Measurements from ENCODE around the gene IQSEC1.

Gene IQSEC1

GRCh38 chr3:13034109-13034800, 39.0 kb downstream of the IQSEC1 start:
- in situ Hi-C loops (cut with HindIII; ENCODE audit: low sequenced_read_pairs) = no loop called here

DNA sequence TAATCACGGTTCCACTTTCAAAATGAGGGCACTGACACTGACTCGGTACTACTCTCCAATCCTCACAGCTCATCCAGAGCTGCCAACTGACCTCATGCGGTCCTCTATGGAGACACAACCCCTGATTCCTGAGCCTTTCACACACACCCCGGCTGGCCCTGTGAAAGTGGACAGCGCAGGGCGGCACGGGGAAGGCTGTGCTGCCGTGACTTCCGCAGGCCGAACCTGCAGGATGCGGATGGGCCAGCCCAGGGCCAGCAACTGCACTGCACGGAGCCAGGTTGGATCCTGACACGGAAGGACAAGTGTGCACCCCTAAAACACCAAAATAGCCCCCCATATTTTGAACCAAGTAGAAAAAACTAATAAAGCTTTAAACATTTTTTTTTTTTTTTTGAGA, 41.0 kb downstream of the IQSEC1 start:
- in situ Hi-C loops (cut with HindIII; ENCODE audit: low sequenced_read_pairs) = no loop called here

DNA sequence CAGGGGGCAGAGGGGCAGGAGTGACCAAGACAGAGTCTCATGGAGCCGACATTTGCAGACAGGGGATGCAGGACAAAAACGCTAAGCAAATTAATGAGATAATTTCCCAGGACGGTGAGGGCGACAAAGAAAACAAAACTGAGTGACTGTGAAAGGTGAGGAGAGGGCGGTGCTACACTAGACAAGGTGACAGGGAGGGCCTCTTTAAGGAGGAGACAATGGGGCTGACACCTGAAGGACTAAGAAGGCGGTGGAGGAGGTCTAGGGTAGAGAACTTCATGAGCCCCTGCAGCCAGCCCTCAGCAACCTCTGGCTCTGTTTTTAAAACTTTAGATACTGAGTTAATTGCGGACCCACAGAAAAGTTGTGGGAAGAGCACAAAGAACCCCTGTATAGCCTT, 41.6 kb downstream of the IQSEC1 start:
- in situ Hi-C loops (cut with HindIII; ENCODE audit: low sequenced_read_pairs) = no loop called here

GRCh38 chr3:13030684-13031083, 42.5 kb downstream of the IQSEC1 start:
- in situ Hi-C loops (cut with HindIII; ENCODE audit: low sequenced_read_pairs) = no loop called here

GRCh38 chr3:13028010-13028821, 45.0 kb downstream of the IQSEC1 start:
- in situ Hi-C loops (cut with HindIII; ENCODE audit: low sequenced_read_pairs) = no loop called here

DNA sequence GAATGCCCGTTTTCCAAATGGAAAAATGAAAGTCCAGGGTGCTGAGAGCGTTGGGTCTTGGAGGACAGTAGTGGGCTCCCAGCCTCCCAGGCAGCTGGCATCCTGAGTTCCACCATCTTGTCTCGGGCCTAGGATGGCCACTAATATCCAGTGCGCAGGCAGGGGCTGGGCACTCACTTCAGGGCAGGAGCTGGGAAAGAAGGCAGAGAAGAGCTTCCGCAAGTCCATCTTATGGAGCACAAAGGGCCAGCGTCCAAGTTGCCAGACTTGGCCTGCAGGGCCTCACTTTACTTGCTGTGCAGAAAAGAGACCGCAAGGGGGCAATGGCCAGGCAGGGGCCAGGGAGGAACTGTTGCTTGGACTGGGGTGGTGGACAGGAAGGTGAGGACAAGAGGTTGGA, 46.1 kb downstream of the IQSEC1 start:
- in situ Hi-C loops (cut with HindIII; ENCODE audit: low sequenced_read_pairs) = no loop called here

- in situ Hi-C loops (cut with HindIII; ENCODE audit: low sequenced_read_pairs) = no loop called here
Observed at GRCh38 chr3:13026534-13026933, 46.7 kb downstream of the IQSEC1 start.

GRCh38 chr3:13025778-13026518, 47.3 kb downstream of the IQSEC1 start:
- in situ Hi-C loops (cut with HindIII; ENCODE audit: low sequenced_read_pairs) = no loop called here

DNA sequence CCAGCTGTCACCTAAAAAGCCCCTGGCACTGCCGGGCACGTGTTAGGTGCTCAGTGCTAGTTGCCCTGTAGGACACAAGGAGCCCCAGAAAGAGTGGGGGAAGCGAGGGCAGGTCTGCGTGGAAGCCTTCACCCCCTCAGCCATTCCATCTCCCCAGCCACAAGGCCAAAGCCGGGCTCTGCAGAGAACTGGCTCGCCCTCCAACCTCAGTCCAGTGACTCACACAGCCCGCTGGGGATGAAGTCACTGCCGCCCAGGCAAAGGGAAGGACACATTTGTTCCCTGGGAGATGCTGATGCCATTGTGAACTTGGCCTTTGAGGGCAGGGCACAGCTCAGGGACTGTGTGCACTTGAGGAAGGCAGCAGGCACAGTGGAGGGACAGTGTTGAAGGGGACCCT, 48.1 kb downstream of the IQSEC1 start:
- in situ Hi-C loops (cut with HindIII; ENCODE audit: low sequenced_read_pairs) = no loop called here

DNA sequence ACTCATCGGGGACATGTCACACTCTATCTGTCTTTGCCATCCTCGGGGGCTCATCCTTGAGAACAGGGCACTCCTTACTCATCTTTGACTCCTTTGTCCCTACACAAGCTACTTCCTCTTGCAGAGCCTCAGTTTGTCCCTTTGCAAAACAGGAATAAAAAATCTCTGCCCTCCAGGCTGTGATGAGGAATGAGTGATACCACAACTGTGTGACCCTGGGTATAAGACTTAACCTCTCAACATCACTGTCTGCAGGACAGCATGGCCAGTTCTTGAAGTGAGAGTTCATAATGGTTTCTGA, 48.5 kb downstream of the IQSEC1 start:
- in situ Hi-C loops (cut with HindIII; ENCODE audit: low sequenced_read_pairs) = no loop called here

DNA sequence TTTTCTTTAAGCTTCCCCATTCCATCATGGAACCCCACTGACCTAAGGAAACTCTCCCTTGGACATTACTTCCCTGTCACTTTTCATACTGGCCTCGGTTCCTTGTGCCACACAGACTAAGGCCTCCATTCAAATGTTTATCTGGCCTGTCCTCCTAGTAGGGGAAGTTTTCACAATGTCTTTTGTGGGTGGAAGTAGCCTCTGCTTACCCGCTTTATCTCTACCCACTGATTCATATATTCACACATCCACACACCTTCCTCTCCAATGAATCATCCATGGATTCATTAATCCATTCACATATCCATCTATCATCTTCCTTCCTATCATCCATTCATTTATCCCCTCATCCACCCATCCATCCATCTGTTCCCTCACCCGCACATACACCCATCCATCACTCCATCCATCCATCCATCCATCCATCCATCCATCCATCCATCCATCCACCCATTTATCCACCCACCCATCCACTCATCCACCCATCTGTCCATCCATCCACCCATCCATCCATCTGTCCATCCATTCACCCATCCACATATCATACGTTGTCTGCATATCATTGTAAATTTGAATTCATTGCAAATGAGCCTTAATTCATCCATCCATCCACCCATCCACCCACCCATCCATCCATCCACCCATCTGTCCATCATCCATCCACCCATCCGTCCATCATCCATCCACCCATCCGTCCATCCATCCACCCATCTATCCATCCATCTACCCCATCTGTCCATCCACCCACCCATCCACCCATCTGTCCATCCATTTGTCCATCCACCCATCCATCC, 49.1 kb downstream of the IQSEC1 start:
- in situ Hi-C loops (cut with HindIII; ENCODE audit: low sequenced_read_pairs) = no loop called here

DNA sequence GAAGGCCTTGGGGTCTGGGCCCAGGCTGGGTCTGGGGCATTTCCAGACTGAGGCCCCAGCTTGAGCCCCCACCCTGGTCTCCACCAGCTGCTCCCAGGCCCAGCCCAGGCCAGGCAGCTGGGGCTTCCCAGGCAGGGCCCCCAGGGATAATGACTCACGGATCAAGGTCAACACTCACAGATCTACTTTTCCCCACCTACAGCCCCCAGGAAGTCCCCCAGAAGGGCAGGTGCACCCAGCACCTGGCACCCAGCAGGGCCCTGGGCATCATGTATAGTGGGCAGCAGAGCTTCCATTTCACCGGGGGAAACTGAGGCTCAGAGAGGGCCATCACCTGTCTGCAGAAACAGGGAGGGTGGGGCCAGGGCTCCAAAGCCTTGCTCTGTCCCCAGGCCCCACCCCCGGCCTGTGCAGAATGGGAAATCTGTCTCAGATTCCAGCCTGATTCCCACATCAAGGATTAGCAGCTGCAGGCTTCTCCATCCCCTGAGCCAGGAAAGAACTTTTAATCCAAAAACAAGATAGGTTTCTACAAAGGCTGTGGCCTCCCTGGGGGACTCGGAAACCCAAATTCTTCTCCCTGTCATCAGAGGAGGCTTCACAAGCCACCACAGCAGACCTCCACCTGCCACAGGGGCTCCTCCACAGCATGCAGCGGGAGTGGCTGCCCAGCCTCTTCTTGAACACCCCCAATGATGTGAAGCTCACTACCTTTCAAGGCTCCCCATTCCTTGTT, 49.8 kb downstream of the IQSEC1 start:
- in situ Hi-C loops (cut with HindIII; ENCODE audit: low sequenced_read_pairs) = no loop called here

- in situ Hi-C loops (cut with HindIII; ENCODE audit: low sequenced_read_pairs) = no loop called here
Observed at GRCh38 chr3:13022348-13023234, 50.6 kb downstream of the IQSEC1 start.

- in situ Hi-C loops (cut with HindIII; ENCODE audit: low sequenced_read_pairs) = no loop called here
Observed at GRCh38 chr3:13021141-13022114, 51.8 kb downstream of the IQSEC1 start.

DNA sequence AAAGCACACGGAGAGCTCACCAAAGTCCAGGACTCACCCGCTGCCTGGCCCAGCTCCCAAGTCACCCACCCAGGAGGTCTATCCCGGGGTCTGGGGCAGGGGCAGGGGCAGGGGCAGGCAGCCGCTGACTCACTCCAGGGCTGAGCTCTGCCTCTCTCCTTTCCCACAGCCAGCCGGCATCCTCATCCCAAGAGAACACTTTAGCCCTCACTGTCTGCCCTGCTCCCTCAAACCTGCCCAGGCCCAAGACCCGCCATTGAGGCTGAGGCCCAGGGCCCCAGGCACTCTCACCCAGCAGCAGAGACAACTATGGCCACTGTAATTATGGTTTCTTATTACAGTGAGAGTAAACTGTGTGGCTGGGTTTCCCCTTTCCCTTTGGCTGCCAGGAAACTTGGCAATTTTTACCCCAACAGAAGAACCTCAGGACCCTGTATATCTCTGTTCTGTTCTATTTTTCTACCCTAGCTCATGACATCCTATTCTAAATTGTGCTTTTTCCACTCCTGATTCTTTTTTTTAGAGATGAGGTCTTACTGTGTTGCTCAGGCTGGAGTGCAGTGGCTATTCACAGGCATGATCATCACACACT, 53.0 kb downstream of the IQSEC1 start:
- in situ Hi-C loops (cut with HindIII; ENCODE audit: low sequenced_read_pairs) = no loop called here

DNA sequence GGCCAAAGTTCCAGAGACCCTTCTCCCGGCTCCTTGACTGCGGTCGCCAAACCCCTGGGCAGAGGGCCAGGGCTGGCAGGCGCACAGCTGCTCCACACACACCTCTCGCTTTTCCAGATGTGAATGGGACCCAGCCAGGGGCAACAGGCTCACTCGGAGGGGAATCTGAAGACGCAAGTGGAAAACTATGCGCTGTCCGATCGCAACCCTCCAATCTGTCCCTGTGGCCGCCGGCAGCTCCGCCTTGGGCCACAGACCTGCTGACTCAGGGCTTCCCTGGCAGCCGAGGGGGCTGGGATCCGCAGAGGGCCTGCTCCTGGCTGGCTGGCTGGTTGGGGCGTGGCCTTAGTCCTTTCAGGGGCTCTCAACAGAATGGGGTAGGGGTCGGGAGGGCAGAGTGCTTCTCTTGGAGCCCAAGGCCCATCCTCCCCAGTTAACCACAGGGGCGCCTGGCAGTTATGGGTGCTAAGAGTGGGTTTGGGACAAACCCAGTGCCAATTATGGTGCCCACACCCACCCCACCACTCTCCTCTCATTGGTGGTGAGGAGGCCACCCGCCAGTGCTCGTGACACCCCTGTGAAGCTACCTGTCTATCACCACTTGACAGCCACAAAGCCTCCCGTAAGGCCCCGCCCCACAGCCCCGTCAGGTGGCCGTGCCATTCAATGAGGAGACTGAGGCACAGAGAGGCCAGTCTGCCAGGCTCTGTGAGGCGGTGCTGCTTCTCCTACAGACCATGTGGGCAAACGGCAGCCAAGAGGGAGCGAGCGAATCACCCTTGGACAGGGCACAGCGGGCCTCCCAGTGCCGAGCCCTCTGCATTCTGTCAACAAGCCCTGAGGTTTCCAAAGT, 53.8 kb downstream of the IQSEC1 start:
- in situ Hi-C loops (cut with HindIII; ENCODE audit: low sequenced_read_pairs) = no loop called here
